PC-9 (cell line): Measurements from ENCODE around the gene LIAS. TPM values are rescaled to one million over a fixed set of nuclear protein-coding genes. Genes with fewer than 3 reads are reported as not detected.

Experiments used
- BruUV-seq: library from RNA; stranded (reverse); fragments of 400-500 nt; replicated peaks from 2 replicates; lab custom pipeline; 2021; lab: Mats Ljungman, UMichigan
- CTCF ChIA-PET: fragments of 300-600 bp; sonication (Branson Sonifier 250); formaldehyde crosslinking; loops from one replicate; lab custom pipeline; 2022; ENCODE audit warnings: antibody characterized with exemption; lab: Charles Lee
- POLR2A ChIA-PET: fragments of 300-600 bp; sonication (Branson Sonifier 250); formaldehyde crosslinking; loops from one replicate; lab custom pipeline; 2022; ENCODE audit warnings: antibody characterized with exemption; ENCODE audit not compliant: unreplicated experiment; lab: Charles Lee
- DNase-seq, 2 experiments: peaks; one replicate each; pipeline versions ENCODE4 v3.0.0 to v3.0.0-alpha.2; 2015 to 2022; ENCODE audit warnings: mixed read lengths in 1 of 2
- H2AFZ ChIP-seq: fragments of 200-600 bp; sonication (generic); 2 replicates; pipeline ENCODE4 v1.8.1; 2017; ENCODE audit warnings: antibody characterized with exemption
- H3F3A ChIP-seq: fragments of 200-600 bp; sonication (generic); 2 replicates; pipeline ENCODE4 v1.8.1; 2017; ENCODE audit warnings: antibody characterized with exemption, mild to moderate bottlenecking, low read depth; ENCODE audit not compliant: insufficient read depth
- H3K27ac ChIP-seq: fragments of 200-600 bp; sonication (generic); 2 replicates; pipeline ENCODE4 v1.6.1; 2016; ENCODE audit warnings: mixed run types
- H3K27me3 ChIP-seq: fragments of 200-600 bp; sonication (generic); 2 replicates; pipeline ENCODE4 v1.6.1; 2016; ENCODE audit warnings: low read depth, mixed run types; ENCODE audit not compliant: insufficient read depth
- H3K36me3 ChIP-seq: fragments of 200-600 bp; sonication (generic); 2 replicates; pipeline ENCODE4 v1.6.1; 2016; ENCODE audit warnings: low read depth, mixed run types
- H3K4me1 ChIP-seq: fragments of 200-600 bp; sonication (generic); replicated peaks from 2 replicates; pipeline ENCODE4 v1.6.1; 2016; ENCODE audit warnings: mixed run types; ENCODE audit not compliant: insufficient read depth
- H3K4me2 ChIP-seq: fragments of 200-600 bp; sonication (generic); 2 replicates; pipeline ENCODE4 v1.6.1; 2017; ENCODE audit warnings: mixed run types
- H3K4me3 ChIP-seq: fragments of 200-600 bp; sonication (generic); 2 replicates; pipeline ENCODE4 v1.6.1; 2016; ENCODE audit warnings: mixed run types
- H3K79me2 ChIP-seq: fragments of 200-600 bp; sonication (generic); 2 replicates; pipeline ENCODE4 v1.6.1; 2017; ENCODE audit warnings: low read depth, mixed run types
- H3K9me2 ChIP-seq: fragments of 200-600 bp; sonication (generic); 2 replicates; pipeline ENCODE4 v1.8.1; 2017; ENCODE audit warnings: mild to moderate bottlenecking; ENCODE audit not compliant: insufficient read depth
- H3K9me3 ChIP-seq: fragments of 200-600 bp; sonication (generic); 2 replicates; pipeline ENCODE4 v1.8.1; 2016; ENCODE audit warnings: low read depth; ENCODE audit not compliant: insufficient read depth
- H4K20me1 ChIP-seq: fragments of 200-600 bp; sonication (generic); 2 replicates; pipeline ENCODE4 v1.8.1; 2017; ENCODE audit not compliant: insufficient read depth
- CTCF ChIP-seq: fragments of 200-600 bp; sonication (generic); conservative IDR thresholded peaks from 2 replicates; pipeline ENCODE4 v1.6.1; 2017; ENCODE audit warnings: mixed run types, antibody characterized with exemption, mild to moderate bottlenecking, moderate library complexity
- EZH2 ChIP-seq: fragments of 200-600 bp; sonication (generic); IDR thresholded peaks from 2 replicates; pipeline ENCODE4 v1.8.0; 2017; ENCODE audit warnings: antibody characterized with exemption, low read depth
- intact Hi-C: fragments of 100-400 bp; cut with micrococcal nuclease; formaldehyde crosslinking; loops from one replicate; pipeline ENCODE4 v1.10.0; 2022; ENCODE audit not compliant: unreplicated experiment
- total RNA-seq: library from RNA; stranded (reverse); gene quantifications from 2 replicates; pipeline ENCODE4 v1.2.3, GENCODE V29; 2021

The LIAS gene
- total RNA-seq, 1 experiment from 2014 or later = 16.4 TPM

DNA sequence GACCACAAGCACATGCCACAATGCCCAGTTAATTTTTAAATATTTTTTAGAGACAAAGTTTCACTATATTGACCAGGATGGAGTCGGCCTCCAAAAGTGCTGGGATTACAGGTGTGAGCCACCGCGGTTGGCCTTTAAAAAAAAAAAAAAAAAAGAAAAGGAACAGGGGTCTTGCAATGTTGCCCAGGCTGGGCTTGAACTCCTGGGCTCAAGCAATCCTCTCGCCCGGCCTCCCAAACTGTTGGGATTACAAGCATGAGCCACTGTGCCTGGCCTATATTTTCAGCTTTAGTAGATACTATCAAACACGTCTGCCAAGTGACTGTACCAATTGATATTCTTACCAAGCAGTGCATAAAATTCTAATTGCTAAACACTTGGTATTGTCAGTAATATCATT lies 59.6 kb downstream of the LIAS start:
- CTCF ChIA-PET = no interaction called here
- peaks cover 74% of the 10 kb centered on the region for H3K79me2 ChIP-seq
- POLR2A ChIA-PET = interaction anchor here (0.6 kb wide), 1 partner anchor 1237 kb away, joined by 3 read pairs; no protein-coding TSS in a partner anchor
- peaks cover 62% of the 10 kb centered on the region for H3K4me1 ChIP-seq
- no peaks in the 10 kb centered on the region for H3K9me2 ChIP-seq
- peaks cover 85% of the 10 kb centered on the region for H3F3A ChIP-seq
- peak overlapping the region; percentile 100 for H3K27ac ChIP-seq
- peaks cover 3% of the 10 kb centered on the region; the same call in 1 of the 2 replicates for H4K20me1 ChIP-seq
- DNase-seq = no peak
- no peaks in the 10 kb centered on the region for H3K27me3 ChIP-seq
- TF ChIP-seq CTCF (no peak), EZH2 (no peak)
- H3K4me2 ChIP-seq = no peak overlapping the region
- intact Hi-C loops = no loop called here
- H3K9me3 ChIP-seq = no peaks in the 10 kb centered on the region
- no peak overlapping the region for H3K4me3 ChIP-seq
- H3K36me3 ChIP-seq = peaks cover 49% of the 10 kb centered on the region
- BruUV-seq = no TSS peak
- H2AFZ ChIP-seq = no peak overlapping the region

GRCh38 chr4:39521253-39521919 lies 62.5 kb downstream of the LIAS start:
- peak overlapping the region; percentile 56 for H3K27ac ChIP-seq
- peak overlapping the region; percentile 85 for H3K4me2 ChIP-seq

DNA sequence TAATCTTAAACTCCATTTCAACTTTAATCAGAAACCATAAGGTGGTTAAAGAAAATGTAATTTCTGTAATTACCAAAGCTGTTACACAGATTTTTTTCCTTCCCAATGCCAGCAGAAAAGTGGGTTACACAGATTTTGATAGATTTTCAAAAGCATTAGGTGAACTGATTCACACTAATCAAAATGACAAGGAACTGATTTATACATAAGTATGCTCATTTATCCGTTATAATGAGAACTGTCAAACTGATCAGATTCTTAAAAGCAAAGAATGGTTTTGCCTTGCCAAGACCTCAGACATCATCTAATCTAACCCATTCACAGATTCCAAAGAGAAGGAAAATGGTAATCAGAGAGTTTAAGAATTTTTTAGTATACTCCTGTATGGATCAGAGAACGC lies 63.2 kb downstream of the LIAS start:
- POLR2A ChIA-PET = interaction anchor here (0.7 kb wide), 1 partner anchor 478 kb away, joined by 5 read pairs; no protein-coding TSS in a partner anchor

More at GRCh38 chr4:39521253-39521919, 62.5 kb downstream of the LIAS start:
- no peaks in the 10 kb centered on the region for H3K9me2 ChIP-seq
- H3K27me3 ChIP-seq = no peaks in the 10 kb centered on the region
- H3K4me3 ChIP-seq = no peak overlapping the region; the same call in 1 of the 2 replicates
- CTCF ChIA-PET = interaction anchor here (0.6 kb wide), 1 partner anchor 286 kb away, joined by 3 read pairs; no protein-coding TSS in a partner anchor
- H2AFZ ChIP-seq = no peak overlapping the region
- H3F3A ChIP-seq = peaks cover 63% of the 10 kb centered on the region
- H3K4me1 ChIP-seq = peaks cover 51% of the 10 kb centered on the region
- POLR2A ChIA-PET = no interaction called here
- no peaks in the 10 kb centered on the region for H3K9me3 ChIP-seq
- peaks cover 46% of the 10 kb centered on the region for H3K36me3 ChIP-seq
- intact Hi-C loops = no loop called here
- no TSS peak for BruUV-seq
- DNase-seq = no peak
- H4K20me1 ChIP-seq = peaks cover 9% of the 10 kb centered on the region
- H3K79me2 ChIP-seq = peaks cover 94% of the 10 kb centered on the region
- no peak for TF ChIP-seq EZH2
- TF ChIP-seq CTCF = no peak

More for the DNA sequence above, 63.2 kb downstream of the LIAS start:
- Histone ChIP-seq H3K36me3 (peaks cover 41% of the 10 kb centered on the region), H3K4me1 (peaks cover 45% of the 10 kb centered on the region), H3K27ac (peak overlapping the region; percentile 56), H3K4me2 (peak overlapping the region; percentile 85), H3K27me3 (no peaks in the 10 kb centered on the region), H3F3A (peaks cover 57% of the 10 kb centered on the region), H3K9me2 (no peaks in the 10 kb centered on the region), H3K9me3 (no peaks in the 10 kb centered on the region), H2AFZ (no peak overlapping the region), H3K4me3 (peak overlapping the region; percentile 1; the same call in 1 of the 2 replicates), H4K20me1 (peaks cover 9% of the 10 kb centered on the region), H3K79me2 (peaks cover 95% of the 10 kb centered on the region)
- intact Hi-C loops = no loop called here
- TF ChIP-seq CTCF (no peak), EZH2 (no peak)
- no peak for DNase-seq
- CTCF ChIA-PET = interaction anchor here (0.6 kb wide), 1 partner anchor 285 kb away, joined by 3 read pairs; no protein-coding TSS in a partner anchor
- BruUV-seq = no TSS peak
